Measurements from ENCODE around the gene LAYN. TPM values are rescaled to one million over a fixed set of nuclear protein-coding genes. Genes with fewer than 3 reads are reported as not detected.

LAYN gene
- total RNA-seq, 2 experiments from 2014 or later: 3.1 to 4.7 TPM

DNA sequence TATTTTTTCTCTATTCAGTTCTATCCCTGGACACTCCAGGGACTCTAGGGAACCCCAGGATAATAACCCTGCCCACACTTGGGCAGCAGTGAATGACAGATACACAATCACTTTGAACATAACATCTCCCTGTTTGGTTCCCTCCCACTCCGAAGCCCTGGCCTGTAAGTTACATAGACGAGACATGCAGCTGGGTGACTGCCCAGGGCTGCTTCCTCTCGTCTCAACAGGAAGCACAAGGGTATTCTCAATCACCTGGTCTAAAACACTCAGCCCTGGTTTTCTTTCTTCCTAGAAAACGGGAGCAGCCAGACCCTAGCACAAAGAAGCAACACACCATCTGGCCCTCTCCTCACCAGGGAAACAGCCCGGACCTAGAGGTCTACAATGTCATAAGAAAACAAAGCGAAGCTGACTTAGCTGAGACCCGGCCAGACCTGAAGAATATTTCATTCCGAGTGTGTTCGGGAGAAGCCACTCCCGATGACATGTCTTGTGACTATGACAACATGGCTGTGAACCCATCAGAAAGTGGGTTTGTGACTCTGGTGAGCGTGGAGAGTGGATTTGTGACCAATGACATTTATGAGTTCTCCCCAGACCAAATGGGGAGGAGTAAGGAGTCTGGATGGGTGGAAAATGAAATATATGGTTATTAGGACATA, 19.4 kb downstream of the LAYN start:
- ChIA-PET CTCF (no interaction called here), POLR2A (no interaction called here)

DNA sequence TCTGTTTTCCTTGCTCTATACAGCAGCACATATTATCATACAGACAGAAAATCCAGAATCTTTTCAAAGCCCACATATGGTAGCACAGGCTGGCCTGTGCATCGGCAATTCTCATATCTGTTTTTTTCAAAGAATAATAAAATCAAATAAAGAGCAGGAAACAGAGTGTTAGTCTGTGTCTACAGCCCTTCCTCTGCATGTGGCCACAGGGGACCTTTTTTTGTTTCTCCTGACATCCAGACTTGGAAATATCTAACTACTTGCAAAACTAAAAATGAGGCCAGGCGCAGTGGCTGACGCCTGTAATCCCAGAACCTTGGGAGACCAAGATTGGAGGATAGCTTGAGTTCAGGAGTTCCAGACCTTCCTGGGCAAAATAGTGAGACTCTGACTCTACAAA, 20.3 kb downstream of the LAYN start:
- CTCF ChIA-PET: interaction anchor here (0.7 kb wide), 1 partner anchor 10 kb away, joined by 4 read pairs; no protein-coding TSS in a partner anchor
- POLR2A ChIA-PET: no interaction called here

DNA sequence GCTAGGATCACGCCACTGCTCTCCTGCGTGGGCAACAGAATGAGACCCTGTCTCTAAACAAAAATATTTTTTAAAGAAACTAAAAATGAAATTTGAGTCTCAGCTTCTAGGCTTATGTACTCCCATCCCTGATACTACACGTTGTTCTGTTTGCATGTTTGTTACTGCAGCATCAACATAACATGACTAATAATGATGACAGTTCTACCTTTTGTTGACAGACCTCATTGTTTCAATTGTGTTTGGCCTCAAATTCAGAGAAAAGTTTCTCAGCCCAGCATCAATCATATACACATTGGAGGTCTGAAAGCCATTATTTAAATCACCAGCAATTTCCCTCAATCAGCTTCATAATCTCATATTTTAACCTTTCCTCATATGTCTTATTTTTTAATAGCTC, 20.8 kb downstream of the LAYN start:
- CTCF ChIA-PET: interaction anchor here (0.7 kb wide), 1 partner anchor 9 kb away, joined by 4 read pairs; no protein-coding TSS in a partner anchor
- POLR2A ChIA-PET: no interaction called here

DNA sequence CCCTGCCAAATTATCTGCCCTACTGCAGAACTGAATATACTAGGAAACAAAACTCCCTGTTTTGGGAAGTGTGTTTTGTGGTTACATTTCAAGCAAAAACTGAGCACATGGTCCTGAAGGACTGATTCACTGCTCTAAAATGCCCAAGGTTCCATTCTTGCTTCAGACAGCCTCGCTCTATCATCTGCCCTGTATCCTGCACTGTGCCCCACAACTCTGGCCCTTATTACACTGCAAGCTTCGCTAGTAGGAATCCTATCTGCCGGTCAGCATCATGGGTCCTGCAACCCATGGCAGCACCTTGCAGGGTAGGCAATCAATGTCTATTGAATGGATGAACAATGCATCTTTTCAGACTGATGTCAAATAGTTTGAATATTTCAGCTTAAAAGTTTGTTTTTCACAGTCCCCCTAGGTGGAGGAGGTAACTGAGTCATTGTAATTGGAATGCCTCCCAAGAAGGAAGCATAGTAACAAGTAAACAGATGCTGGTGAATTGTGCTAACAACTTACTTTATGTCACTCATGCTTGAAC, 21.3 kb downstream of the LAYN start:
- POLR2A ChIA-PET: no interaction called here
- CTCF ChIA-PET: interaction anchor here (0.7 kb wide), 1 partner anchor 9 kb away, joined by 4 read pairs; no protein-coding TSS in a partner anchor

DNA sequence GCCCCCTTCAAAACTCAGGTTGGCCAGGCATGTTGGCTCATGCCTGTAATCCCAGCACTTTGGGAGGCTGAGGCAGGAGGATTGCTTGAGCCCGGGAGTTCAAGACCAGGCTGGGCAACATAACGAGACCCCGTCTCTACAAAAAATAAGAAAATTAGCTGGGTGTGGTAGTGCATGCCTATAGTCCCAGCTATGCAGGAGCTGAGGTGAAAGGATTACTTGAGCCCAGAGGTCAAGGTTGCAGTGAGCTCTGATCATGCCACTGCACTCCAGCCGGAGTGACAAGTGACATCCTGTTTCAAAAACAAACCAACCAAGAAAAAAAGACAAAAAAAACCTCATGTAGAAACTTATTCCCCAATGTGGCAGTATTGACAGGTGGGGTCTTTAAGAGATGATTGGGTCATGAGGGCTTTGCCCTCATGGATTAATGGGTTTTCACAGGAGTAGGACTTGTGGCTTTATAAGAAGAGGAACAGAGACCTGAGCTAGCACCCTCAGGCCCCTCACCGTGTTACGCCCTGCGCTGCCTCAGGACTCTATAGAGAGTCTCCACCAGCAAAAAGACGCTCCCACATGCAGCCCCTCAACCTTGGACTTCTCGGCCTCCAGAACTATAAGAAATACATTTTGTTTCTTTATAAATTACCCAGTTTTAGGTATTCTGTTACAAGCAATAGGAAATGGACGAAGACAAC, 22.3 kb downstream of the LAYN start:
- ChIA-PET POLR2A (interaction anchor here (0.6 kb wide), 1 partner anchor 151 kb away, joined by 3 read pairs; no protein-coding TSS in a partner anchor), CTCF (interaction anchor here (1.0 kb wide), 1 partner anchor 214 kb away, joined by 3 read pairs; no protein-coding TSS in a partner anchor)

DNA sequence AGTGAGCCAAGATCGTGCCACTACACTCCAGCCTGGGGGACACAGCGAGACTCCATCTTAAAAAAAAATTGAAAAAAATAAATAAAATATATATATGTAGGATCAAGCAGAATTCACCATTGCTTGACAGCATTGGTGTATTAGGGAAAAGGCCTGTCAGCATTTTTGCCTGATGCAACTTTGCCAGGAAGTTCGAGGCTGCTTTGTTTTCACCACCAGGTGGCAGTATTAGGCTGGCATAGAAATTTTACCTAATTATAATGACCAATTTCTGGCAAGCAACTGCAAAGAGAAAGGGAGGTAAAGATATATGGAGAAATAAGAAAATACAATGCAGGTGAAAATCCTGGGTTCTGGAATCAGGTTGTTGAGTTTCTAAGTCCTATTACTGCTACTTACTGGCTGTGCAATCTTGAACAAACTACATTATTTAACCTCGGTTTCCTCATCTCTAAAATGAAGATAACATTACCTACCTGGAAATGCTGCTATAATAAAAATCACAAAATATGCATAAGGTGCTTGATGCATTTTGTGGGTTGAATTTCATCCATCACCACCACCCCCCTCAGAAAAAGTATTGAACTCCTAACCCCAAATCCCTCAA, 24.7 kb downstream of the LAYN start:
- CTCF ChIA-PET: interaction anchor here (0.7 to 1.3 kb wide), 3 partner anchors 14 to 124 kb away, joined by 3 read pairs; no protein-coding TSS in a partner anchor
- POLR2A ChIA-PET: no interaction called here

DNA sequence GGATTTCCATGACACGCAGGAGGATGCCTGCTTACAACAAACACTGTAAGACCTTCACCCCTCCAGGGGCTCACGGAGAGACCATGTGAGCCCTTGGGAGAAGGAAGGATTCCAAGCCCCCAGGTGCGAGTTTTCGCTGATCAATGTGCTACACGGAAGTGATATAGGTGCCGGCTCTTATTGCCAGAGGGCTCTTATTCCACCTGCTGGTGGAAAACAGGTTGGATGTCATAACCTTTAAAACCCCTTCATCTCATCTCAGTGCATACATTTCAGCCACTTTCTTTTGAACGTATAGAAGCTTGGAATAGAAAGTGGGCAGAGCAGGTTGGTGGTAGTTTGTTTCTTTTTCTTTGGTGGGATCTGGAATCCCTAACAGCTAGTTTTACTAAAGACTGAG, 25.8 kb downstream of the LAYN start:
- ChIA-PET POLR2A (no interaction called here), CTCF (interaction anchor here (0.9 kb wide), 1 partner anchor 211 kb away, joined by 4 read pairs; no protein-coding TSS in a partner anchor)

DNA sequence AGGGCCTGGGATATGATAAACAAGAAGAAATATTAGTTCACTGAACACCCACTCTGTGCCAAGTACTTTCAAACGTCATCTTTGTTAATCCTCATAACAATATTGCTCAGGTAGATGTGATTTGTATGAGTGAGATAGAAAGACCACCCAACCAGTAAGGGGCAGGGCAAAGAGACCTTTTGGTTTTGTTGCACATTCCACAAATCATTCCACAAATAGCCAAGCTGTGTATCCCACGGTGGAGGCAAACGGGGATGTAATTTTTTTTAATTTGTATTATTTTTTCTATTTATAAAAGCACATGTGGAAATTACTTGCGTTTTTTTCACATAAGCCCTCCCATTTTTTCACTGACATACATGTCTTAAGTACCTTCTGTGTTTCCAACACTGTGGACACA, 29.0 kb downstream of the LAYN start:
- ChIA-PET CTCF (no interaction called here), POLR2A (interaction anchor here (0.5 kb wide), 1 partner anchor 193 kb away, joined by 5 read pairs; no protein-coding TSS in a partner anchor)

DNA sequence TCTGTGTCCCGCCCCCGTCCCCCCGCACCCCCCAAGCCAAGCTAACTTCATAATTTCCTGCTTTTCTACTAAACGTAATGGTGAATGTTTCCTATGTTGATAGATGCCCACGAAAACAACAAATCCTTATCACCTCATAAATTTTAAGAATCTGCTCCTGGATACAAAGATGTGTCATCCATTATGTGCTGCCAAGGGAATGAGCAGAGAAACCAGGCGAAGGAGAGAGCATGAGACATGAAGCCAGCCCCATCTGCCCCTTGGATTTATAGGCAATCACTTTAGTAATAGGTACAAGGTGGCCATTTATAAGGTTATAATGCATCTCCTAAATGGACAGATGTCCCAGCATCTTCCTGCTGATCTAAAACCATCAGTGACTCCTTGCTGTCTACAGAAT, 30.3 kb downstream of the LAYN start:
- CTCF ChIA-PET: interaction anchor here (1.0 kb wide), 1 partner anchor 10 kb away, joined by 4 read pairs; no protein-coding TSS in a partner anchor
- POLR2A ChIA-PET: no interaction called here

DNA sequence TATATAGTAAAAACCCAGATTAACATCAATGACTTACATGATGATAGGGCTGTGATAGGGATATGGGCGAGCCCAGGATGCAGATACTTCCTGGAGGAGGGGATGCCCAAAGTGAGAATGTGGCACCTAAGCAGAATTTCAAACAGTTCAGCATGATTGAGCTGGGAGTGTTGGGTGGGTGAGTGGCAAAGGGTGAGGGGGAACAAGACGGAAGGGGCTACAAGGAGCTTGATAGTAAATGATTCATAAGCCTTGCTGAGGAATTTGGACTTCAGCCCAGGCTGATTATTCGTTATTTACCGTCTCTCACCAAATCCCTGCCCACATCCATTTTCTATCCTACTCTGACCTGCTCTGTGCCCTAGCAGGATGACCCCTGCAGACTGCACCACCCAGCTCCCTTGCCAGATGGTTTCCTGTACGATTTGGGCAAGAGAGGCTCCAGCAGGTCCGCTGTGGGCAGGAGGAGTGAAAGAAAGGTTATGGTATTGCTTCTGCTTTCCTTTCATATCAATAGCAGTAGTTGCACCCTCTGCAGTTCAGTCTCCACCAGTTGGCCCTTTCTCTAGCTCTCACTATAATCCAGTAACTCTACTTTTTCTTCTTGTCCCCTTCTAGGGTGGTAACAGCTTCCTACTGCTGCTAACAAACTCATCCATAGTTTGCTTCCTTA, 31.4 kb downstream of the LAYN start:
- ChIA-PET POLR2A (no interaction called here), CTCF (no interaction called here)

DNA sequence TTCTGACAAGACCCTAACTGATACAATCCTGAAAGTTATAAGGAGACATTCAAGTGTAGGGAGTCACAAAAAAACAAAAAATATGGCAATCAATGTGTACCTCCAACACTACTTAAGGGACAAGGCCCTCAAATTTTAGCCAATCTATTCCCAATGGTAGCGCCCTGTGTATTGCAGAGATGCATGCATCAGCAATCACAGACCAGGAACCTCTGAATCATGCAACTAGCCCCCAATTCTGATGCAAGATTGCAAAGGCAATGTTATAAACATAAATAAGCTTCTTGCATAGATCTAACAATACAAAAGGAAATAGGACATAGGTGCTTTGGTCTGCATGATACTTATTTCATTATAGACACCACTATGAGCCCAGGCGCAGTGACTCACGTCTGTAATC, 32.1 kb downstream of the LAYN start:
- CTCF ChIA-PET: no interaction called here
- POLR2A ChIA-PET: no interaction called here

DNA sequence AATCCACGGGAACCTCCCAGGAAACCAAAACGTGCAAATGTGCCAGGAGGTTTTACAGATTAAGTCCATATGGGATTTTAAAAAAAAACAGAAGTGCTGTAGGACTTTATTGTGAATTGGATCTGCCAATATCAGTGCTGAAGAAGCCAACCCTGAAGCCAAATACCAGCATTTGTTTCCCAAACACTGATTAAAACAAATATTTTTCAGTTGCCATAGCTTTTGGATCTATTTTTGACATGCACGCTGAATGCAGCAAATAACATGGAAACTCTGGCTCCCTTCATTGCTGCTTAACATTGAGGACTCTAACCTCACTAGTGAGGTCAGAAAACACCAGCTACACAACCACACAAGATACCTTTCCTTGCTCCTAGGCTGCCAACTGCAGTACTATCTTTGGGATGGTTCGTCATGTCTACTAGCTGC, 33.3 kb downstream of the LAYN start:
- CTCF ChIA-PET: no interaction called here
- POLR2A ChIA-PET: no interaction called here

DNA sequence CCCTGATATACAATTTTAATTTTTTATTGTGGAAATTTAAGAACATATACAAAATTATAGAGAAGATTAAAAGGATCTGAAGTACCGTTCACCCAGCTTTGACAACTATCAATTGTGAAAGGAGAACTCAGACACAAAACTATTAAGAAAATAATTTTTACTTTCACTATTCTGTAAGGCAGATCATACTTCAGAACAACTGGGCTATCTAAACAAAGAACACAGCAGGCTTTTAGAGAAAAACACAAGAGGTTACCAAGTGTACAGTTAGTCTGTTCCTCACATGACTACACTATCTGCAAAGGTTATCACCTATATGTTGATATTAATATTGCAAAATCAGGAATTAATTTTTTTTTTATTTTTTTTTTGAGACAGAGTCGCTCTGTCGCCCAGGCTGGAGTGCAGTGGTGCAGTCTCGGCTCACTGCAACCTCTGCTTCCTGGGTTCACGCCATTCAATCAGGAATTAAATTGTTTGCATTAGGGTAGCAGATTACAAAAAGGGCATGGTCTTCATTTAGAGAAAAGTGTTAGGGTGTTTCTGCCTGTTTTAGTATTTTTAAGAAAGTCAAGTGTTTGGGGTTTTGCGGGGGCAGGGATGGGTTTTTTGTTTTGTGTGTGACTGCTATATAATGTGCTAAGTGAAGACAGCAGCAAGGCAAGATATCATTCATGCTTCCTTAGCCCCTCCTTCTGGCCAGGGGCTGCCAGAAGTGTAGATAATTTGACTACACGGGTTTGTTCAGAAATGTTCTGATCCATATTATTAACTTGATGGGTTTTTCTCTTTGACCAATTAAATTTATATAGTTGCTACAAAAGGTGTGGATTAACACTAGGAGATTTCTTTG, 34.1 kb downstream of the LAYN start:
- ChIA-PET POLR2A (no interaction called here), CTCF (no interaction called here)

DNA sequence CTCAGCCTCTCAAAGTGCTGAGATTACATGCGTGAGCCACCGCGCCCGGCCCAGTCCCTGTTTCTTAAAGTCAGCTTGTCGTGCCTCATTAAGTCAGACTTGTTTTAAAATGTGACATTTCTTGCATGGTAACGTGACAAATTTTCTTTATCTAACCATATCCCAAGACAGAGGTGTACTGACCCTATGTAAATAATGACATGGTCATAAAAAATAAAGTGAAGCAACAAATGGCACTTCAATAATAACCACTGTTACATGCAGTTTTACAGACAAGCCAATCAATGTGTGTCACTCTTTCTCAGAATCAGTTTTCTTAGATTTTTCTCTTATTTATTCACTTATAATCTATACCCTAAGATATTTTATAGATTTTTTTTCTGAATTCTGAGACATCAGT, 35.2 kb downstream of the LAYN start:
- CTCF ChIA-PET: no interaction called here

DNA sequence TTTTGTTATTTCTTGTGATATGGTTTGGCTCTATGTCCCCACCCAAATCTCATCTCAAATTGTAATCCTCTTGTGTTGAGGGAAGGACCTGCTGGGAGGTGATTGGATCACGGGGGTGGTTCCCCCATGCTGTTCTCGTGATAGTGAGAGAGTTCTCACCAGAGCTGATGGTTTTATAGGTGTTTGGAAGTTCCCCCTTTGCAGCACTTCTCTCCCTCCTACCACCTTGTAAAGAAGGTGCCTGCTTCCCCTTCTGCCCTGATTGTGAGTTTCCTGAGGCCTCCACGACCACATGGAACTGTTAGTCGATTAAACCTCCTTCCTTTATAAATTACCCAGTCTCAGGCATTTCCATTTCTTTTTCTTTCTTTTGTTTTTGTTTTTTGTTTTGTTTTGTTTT, 37.3 kb downstream of the LAYN start:
- POLR2A ChIA-PET: no interaction called here
- CTCF ChIA-PET: interaction anchor here (0.6 kb wide), 1 partner anchor 19 kb away, joined by 3 read pairs; no protein-coding TSS in a partner anchor

More for the DNA sequence above, 35.2 kb downstream of the LAYN start:
- POLR2A ChIA-PET: no interaction called here

DNA sequence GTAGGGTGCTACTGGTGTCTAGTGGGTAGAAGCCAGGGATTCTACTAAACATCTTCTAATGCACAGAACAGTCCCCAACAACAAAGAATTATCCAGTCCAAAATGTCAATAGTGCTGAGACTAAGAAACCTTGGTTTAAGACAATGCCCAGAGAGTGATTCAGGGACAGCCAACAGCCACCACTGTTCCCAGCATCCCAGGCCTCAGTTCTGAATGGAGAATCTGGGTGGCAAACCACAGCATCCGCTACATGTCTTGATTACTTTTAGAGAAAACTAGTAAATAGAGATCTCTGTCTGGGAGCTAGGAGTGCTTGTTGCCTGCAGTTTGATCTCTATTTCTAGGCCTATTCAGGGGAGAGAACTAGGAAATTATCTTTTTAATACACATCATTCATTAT, 40.8 kb downstream of the LAYN start:
- ChIA-PET POLR2A (no interaction called here), CTCF (no interaction called here)

DNA sequence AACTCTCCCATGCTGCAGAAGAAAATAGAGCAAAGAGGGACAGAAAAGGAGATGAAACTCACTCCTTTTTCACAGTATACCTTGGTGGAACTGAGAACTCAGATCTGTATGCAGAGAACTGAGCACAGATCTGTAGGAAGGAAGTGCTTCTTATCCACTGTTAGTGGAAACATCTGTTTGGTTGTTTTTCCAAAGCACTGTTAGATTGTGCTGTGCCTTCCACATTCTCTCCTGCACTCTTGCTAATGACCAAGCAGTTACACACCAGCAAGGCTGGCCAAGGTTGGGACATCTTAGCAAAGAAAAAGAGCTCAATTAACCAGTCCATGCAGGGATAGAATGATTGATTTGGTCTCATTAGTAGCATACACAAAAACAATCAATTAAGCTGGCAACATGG, 41.6 kb downstream of the LAYN start:
- CTCF ChIA-PET: interaction anchor here (1.3 kb wide), 1 partner anchor 187 kb away, joined by 3 read pairs; no protein-coding TSS in a partner anchor
- POLR2A ChIA-PET: no interaction called here

DNA sequence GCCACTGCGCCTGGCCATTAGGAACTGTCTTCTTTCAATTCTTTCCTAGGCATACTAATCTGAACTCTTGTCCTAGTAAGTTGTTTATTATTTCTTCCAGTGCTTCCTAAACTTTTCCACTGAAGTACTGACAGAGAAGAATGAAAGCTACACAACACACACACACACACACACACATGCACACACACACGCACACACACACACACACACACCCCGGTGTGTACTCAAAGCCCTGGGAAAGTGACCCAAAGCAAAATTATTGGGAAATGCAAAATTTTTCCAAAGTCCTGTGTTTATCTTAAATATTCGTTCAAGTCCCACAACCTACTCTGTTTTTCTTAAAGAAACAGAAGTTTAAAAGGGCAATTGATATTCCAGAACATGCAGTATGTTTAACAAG, 42.4 kb downstream of the LAYN start:
- POLR2A ChIA-PET: no interaction called here
- CTCF ChIA-PET: interaction anchor here (1.3 kb wide), 1 partner anchor 187 kb away, joined by 3 read pairs; no protein-coding TSS in a partner anchor

DNA sequence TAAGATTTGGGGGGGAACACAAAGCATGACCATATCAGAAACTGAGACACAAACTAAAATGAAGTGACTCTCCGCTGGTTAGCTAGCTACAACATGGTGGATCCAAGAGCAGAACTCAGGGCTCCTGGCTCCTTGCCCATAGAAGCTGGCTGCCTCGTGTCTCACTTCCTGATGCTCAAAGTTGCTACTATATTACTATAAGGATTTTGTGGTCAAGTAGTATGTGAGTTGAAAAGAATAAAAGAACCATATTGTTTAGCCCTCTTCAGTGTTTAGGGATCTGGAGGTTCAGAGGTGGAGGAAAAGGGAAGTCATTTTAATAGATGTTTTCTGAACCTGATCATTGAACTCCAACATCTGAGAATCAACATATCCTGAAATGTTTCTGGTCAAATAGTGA, 44.9 kb downstream of the LAYN start:
- CTCF ChIA-PET: interaction anchor here (0.5 kb wide), 1 partner anchor 10 kb away, joined by 7 read pairs; no protein-coding TSS in a partner anchor

More for the DNA sequence above, 44.9 kb downstream of the LAYN start:
- POLR2A ChIA-PET: no interaction called here
